PC-9 (cell line): ENCODE data around the gene CDC42EP1. TPM values are rescaled to one million over a fixed set of nuclear protein-coding genes. Genes with fewer than 3 reads are reported as not detected.

Experiments
- BruUV-seq: library from RNA; stranded (reverse); fragments of 400-500 nt; replicated peaks from 2 replicates; lab custom pipeline; 2021; lab: Mats Ljungman, UMichigan
- CTCF ChIA-PET: fragments of 300-600 bp; sonication (Branson Sonifier 250); formaldehyde crosslinking; loops from one replicate; lab custom pipeline; 2022; ENCODE audit warnings: antibody characterized with exemption; lab: Charles Lee
- POLR2A ChIA-PET: fragments of 300-600 bp; sonication (Branson Sonifier 250); formaldehyde crosslinking; loops from one replicate; lab custom pipeline; 2022; ENCODE audit warnings: antibody characterized with exemption; ENCODE audit not compliant: unreplicated experiment; lab: Charles Lee
- DNase-seq, 2 experiments: peaks; one replicate each; pipeline versions ENCODE4 v3.0.0 to v3.0.0-alpha.2; 2015 to 2022; ENCODE audit warnings: mixed read lengths in 1 of 2
- H2AFZ ChIP-seq: fragments of 200-600 bp; sonication (generic); 2 replicates; pipeline ENCODE4 v1.8.1; 2017; ENCODE audit warnings: antibody characterized with exemption
- H3F3A ChIP-seq: fragments of 200-600 bp; sonication (generic); 2 replicates; pipeline ENCODE4 v1.8.1; 2017; ENCODE audit warnings: antibody characterized with exemption, mild to moderate bottlenecking, low read depth; ENCODE audit not compliant: insufficient read depth
- H3K27ac ChIP-seq: fragments of 200-600 bp; sonication (generic); 2 replicates; pipeline ENCODE4 v1.6.1; 2016; ENCODE audit warnings: mixed run types
- H3K27me3 ChIP-seq: fragments of 200-600 bp; sonication (generic); 2 replicates; pipeline ENCODE4 v1.6.1; 2016; ENCODE audit warnings: low read depth, mixed run types; ENCODE audit not compliant: insufficient read depth
- H3K36me3 ChIP-seq: fragments of 200-600 bp; sonication (generic); 2 replicates; pipeline ENCODE4 v1.6.1; 2016; ENCODE audit warnings: low read depth, mixed run types
- H3K4me1 ChIP-seq: fragments of 200-600 bp; sonication (generic); replicated peaks from 2 replicates; pipeline ENCODE4 v1.6.1; 2016; ENCODE audit warnings: mixed run types; ENCODE audit not compliant: insufficient read depth
- H3K4me2 ChIP-seq: fragments of 200-600 bp; sonication (generic); 2 replicates; pipeline ENCODE4 v1.6.1; 2017; ENCODE audit warnings: mixed run types
- H3K4me3 ChIP-seq: fragments of 200-600 bp; sonication (generic); 2 replicates; pipeline ENCODE4 v1.6.1; 2016; ENCODE audit warnings: mixed run types
- H3K79me2 ChIP-seq: fragments of 200-600 bp; sonication (generic); 2 replicates; pipeline ENCODE4 v1.6.1; 2017; ENCODE audit warnings: low read depth, mixed run types
- H3K9me2 ChIP-seq: fragments of 200-600 bp; sonication (generic); 2 replicates; pipeline ENCODE4 v1.8.1; 2017; ENCODE audit warnings: mild to moderate bottlenecking; ENCODE audit not compliant: insufficient read depth
- H3K9me3 ChIP-seq: fragments of 200-600 bp; sonication (generic); 2 replicates; pipeline ENCODE4 v1.8.1; 2016; ENCODE audit warnings: low read depth; ENCODE audit not compliant: insufficient read depth
- H4K20me1 ChIP-seq: fragments of 200-600 bp; sonication (generic); 2 replicates; pipeline ENCODE4 v1.8.1; 2017; ENCODE audit not compliant: insufficient read depth
- CTCF ChIP-seq: fragments of 200-600 bp; sonication (generic); conservative IDR thresholded peaks from 2 replicates; pipeline ENCODE4 v1.6.1; 2017; ENCODE audit warnings: mixed run types, antibody characterized with exemption, mild to moderate bottlenecking, moderate library complexity
- EZH2 ChIP-seq: fragments of 200-600 bp; sonication (generic); IDR thresholded peaks from 2 replicates; pipeline ENCODE4 v1.8.0; 2017; ENCODE audit warnings: antibody characterized with exemption, low read depth
- intact Hi-C: fragments of 100-400 bp; cut with micrococcal nuclease; formaldehyde crosslinking; loops from one replicate; pipeline ENCODE4 v1.10.0; 2022; ENCODE audit not compliant: unreplicated experiment
- total RNA-seq: library from RNA; stranded (reverse); gene quantifications from 2 replicates; pipeline ENCODE4 v1.2.3, GENCODE V29; 2021

Gene CDC42EP1
- total RNA-seq, 1 experiment from 2014 or later = 94.0 TPM

GRCh38 chr22:37607935-37608476, 47.7 kb downstream of the CDC42EP1 start:
- peak in 1 of 2 experiments; percentile 20 for DNase-seq
- Histone ChIP-seq H3K4me3 (peak overlapping the region; percentile 60), H2AFZ (peak overlapping the region; percentile 94), H3K4me2 (peak overlapping the region; percentile 100), H3F3A (peaks cover 21% of the 10 kb centered on the region), H3K36me3 (0 out of 2 replicates have a peak, but pooled peaks cover 3% of the 10 kb centered on the region), H3K4me1 (peaks cover 43% of the 10 kb centered on the region), H3K9me2 (no peaks in the 10 kb centered on the region), H3K9me3 (no peaks in the 10 kb centered on the region), H4K20me1 (peaks cover 9% of the 10 kb centered on the region), H3K79me2 (peaks cover 32% of the 10 kb centered on the region), H3K27me3 (no peaks in the 10 kb centered on the region), H3K27ac (peak overlapping the region; percentile 99)
- intact Hi-C loops = loop anchor here (1.0 to 10.0 kb wide), 7 partner anchors 31 to 357 kb away; partner anchors contain the start of genes EIF3L, GCAT and SH3BP1
- TF ChIP-seq EZH2 = no peak
- no peak for TF ChIP-seq CTCF
- BruUV-seq = TSS peak; percentile 84
- POLR2A ChIA-PET = interaction anchor here (0.6 to 1.0 kb wide), 10 partner anchors 15 to 449 kb away, joined by 3 to 47 read pairs (median 8); partner anchors contain the start of genes LGALS1 and PICK1
- CTCF ChIA-PET = interaction anchor here (0.5 to 2.1 kb wide), 10 partner anchors 9 to 345 kb away, joined by 3 to 15 read pairs (median 3); partner anchors contain the start of genes C22orf23, CDC42EP1 and POLR2F

GRCh38 chr22:37608477-37609239, 48.4 kb downstream of the CDC42EP1 start, which contains the start of gene GGA1:
TSS of gene GGA1 (plus strand) at chr22:37608834. CDS start at chr22:37608861, 27 bp downstream.
- intact Hi-C loops = loop anchor here (1.0 to 10.0 kb wide), 5 partner anchors 31 to 356 kb away; partner anchors contain the start of genes EIF3L, GCAT and SH3BP1
- BruUV-seq = no TSS peak

More at GRCh38 chr22:37608477-37609239, 48.4 kb downstream of the CDC42EP1 start, which contains the start of gene GGA1:
- Histone ChIP-seq H4K20me1 (peaks cover 9% of the 10 kb centered on the region), H2AFZ (peak within 1 kb of the TSS; percentile 94), H3K79me2 (peaks cover 32% of the 10 kb centered on the region), H3K4me3 (peak within 1 kb of the TSS; percentile 60), H3K36me3 (0 out of 2 replicates have a peak, but pooled peaks cover 3% of the 10 kb centered on the region), H3K9me3 (no peaks in the 10 kb centered on the region), H3F3A (peaks cover 21% of the 10 kb centered on the region), H3K9me2 (no peaks in the 10 kb centered on the region), H3K4me1 (peaks cover 43% of the 10 kb centered on the region), H3K27me3 (no peaks in the 10 kb centered on the region), H3K27ac (peak within 1 kb of the TSS; percentile 99), H3K4me2 (peak within 1 kb of the TSS; percentile 100)
- peak; percentile 95 to 96 for DNase-seq
- ChIA-PET POLR2A (interaction anchor here (0.6 to 1.0 kb wide), 10 partner anchors 16 to 448 kb away, joined by 3 to 47 read pairs (median 6); partner anchors contain the start of genes GCAT, LGALS1 and PICK1), CTCF (interaction anchor here (0.6 to 2.1 kb wide), 12 partner anchors 16 to 345 kb away, joined by 3 to 15 read pairs (median 3); partner anchors contain the start of genes ANKRD54, C22orf23, CDC42EP1 and NOL12)
- TF ChIP-seq EZH2 = no peak
- no peak for TF ChIP-seq CTCF
